GM12892 (cell line): ENCODE results near the gene MME.

Source experiments
- DNase-seq: peaks from one replicate; pipeline ENCODE4 v3.0.0; 2011; ENCODE audit not compliant: insufficient read length
- FAIRE-seq: peaks from 2 replicates; lab custom pipeline; 2011; peaks lifted over from hg19 to GRCh38; lab: Jason Lieb, UNC
- POLR2A ChIP-seq: IDR thresholded peaks from 2 replicates; pipeline ENCODE4 v1.6.1; 2011; ENCODE audit warnings: low read depth, low read length, control low read depth
- POLR2AphosphoS5 ChIP-seq: IDR thresholded peaks from 2 replicates; pipeline ENCODE4 v1.6.1; 2011; ENCODE audit warnings: low read depth, low read length, control low read depth
- TAF1 ChIP-seq: IDR thresholded peaks from 2 replicates; pipeline ENCODE4 v1.6.1; 2011; ENCODE audit warnings: low read depth, mild to moderate bottlenecking, control low read depth, low read length, borderline replicate concordance

Gene MME

GRCh38 chr3:155229086-155229485 lies 149.0 kb downstream of the MME start:
- no peak for TF ChIP-seq TAF1
- TF ChIP-seq POLR2AphosphoS5, result no peak
- no peak for TF ChIP-seq POLR2A
- no peak for FAIRE-seq

GRCh38 chr3:155230382-155230781 lies 150.3 kb downstream of the MME start:
- FAIRE-seq (no peak), DNase-seq (no peak)
- TF ChIP-seq POLR2AphosphoS5 (no peak), TAF1 (no peak), POLR2A (no peak)

More at GRCh38 chr3:155229086-155229485, 149.0 kb downstream of the MME start:
- no peak for DNase-seq

DNA sequence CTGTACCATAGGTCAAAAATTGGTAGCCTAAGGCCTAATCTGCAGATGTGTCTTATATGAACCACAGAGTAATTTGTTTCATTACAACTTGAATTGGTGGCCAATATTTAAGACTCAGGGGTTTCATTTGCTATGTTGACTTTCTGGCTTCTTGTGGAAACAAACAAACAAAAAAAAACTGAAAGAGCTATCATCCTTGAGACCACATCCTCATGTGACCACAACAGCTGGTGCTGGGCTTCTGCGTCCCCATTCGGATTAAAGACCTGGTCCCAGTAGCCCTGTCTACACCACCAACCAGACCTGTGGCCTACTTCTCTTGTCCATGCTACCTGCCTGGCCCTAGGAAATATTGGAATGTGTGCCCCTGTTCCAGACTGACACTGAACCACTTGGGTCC lies 151.7 kb downstream of the MME start:
- TF ChIP-seq POLR2A, result no peak
- no peak for TF ChIP-seq POLR2AphosphoS5
- TF ChIP-seq TAF1, result no peak
- no peak for FAIRE-seq
- no peak for DNase-seq

GRCh38 chr3:155232605-155233004 lies 152.5 kb downstream of the MME start:
- no peak for TF ChIP-seq POLR2AphosphoS5
- no peak for TF ChIP-seq TAF1
- no peak for TF ChIP-seq POLR2A
- DNase-seq, result no peak
- FAIRE-seq, result no peak

DNA sequence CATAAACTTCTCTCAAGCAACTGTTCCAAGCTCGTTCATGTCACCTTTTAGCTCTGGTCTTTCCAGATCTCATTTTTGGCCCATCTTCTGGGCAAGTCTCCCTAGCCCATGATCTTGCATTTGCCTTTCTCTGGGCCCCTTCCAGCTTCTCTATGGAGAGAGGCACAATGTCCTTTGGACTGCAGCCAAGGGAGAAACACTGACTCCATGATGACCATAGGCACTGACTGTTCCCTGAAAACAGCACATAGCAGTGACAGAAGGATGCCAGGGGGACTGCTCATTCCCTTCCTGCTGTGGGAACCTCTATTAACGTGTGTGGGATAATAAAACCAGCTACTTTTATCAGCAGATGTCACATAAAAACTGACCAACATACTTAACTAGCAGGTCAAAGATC lies 153.1 kb downstream of the MME start:
- FAIRE-seq, result no peak
- no peak for DNase-seq
- no peak for TF ChIP-seq POLR2AphosphoS5
- no peak for TF ChIP-seq TAF1
- TF ChIP-seq POLR2A, result no peak
